GM12878 (cell line): ENCODE measurements around the gene ARID3B. TPM values are rescaled to one million over a fixed set of nuclear protein-coding genes. Genes with fewer than 3 reads are reported as not detected.

ENCODE experiments used
- ATAC-seq: fragments of 200-7000 bp; cut with Tn5 transposase; 3 replicates; pipeline ENCODE4 v1.9.1; 2020; ENCODE audit warnings: mild to moderate bottlenecking, moderate library complexity
- BruUV-seq: library from RNA; stranded (reverse); fragments of 400-500 nt; replicated peaks from 2 replicates; lab custom pipeline; 2021; lab: Mats Ljungman, UMichigan
- CTCF ChIA-PET: fragments of 300-600 bp; sonication (Branson Sonifier 250); formaldehyde crosslinking; extraction: SDS; loops from one replicate; lab custom pipeline; 2021; ENCODE audit warnings: inconsistent platforms; lab: Yijun Ruan, JAX
- POLR2A ChIA-PET: fragments of 350-600 bp; formaldehyde crosslinking; extraction: SDS; loops from one replicate; lab custom pipeline; 2021; ENCODE audit warnings: inconsistent platforms; lab: Charles Lee
- RAD21 ChIA-PET: fragments of 300-600 bp; sonication (Branson Sonifier 250); formaldehyde crosslinking; loops from one replicate; lab custom pipeline; 2023; ENCODE audit warnings: antibody characterized with exemption; ENCODE audit not compliant: unreplicated experiment; lab: Charles Lee
- SMC1A ChIA-PET: fragments of 300-600 bp; sonication (Branson Sonifier 250); formaldehyde crosslinking; loops from one replicate; lab custom pipeline; 2023; ENCODE audit not compliant: unreplicated experiment, uncharacterized antibody; lab: Charles Lee
- DNase-seq: peaks from one replicate; pipeline ENCODE4 v3.0.0-alpha.2; 2011; ENCODE audit warnings: low read depth, low spot score
- FAIRE-seq: peaks from 3 replicates; lab custom pipeline; 2011; peaks lifted over from hg19 to GRCh38; lab: Jason Lieb, UNC
- H2AFZ ChIP-seq: 2 replicates; pipeline ENCODE4 v1.6.0; 2011; ENCODE audit warnings: low read depth, low read length, control low read depth; ENCODE audit not compliant: control insufficient read depth
- H3K27ac ChIP-seq: 2 replicates; pipeline ENCODE4 v1.5.1; 2011; ENCODE audit warnings: control low read depth; ENCODE audit not compliant: control insufficient read depth, insufficient read depth
- H3K27me3 ChIP-seq, 2 experiments: replicated peaks in 1 of 2; 2 replicates each; pipeline versions ENCODE4 v1.6.0 to v1.6.1; 2011; ENCODE audit warnings: low read length in 1 of 2; ENCODE audit not compliant: control insufficient read depth in 2 of 2, insufficient read depth in 2 of 2
- H3K36me3 ChIP-seq, 2 experiments: 2 replicates each; pipeline ENCODE4 v1.5.1; 2011; ENCODE audit warnings: low read length in 1 of 2; ENCODE audit not compliant: control insufficient read depth in 2 of 2, insufficient read depth in 2 of 2
- H3K4me1 ChIP-seq: 2 replicates; pipeline ENCODE4 v1.6.1; 2011; ENCODE audit warnings: mild to moderate bottlenecking, low read length, moderate library complexity, mixed read lengths; ENCODE audit not compliant: control insufficient read depth, insufficient read depth
- H3K4me2 ChIP-seq: 2 replicates; pipeline ENCODE4 v1.6.0; 2011; ENCODE audit warnings: control low read depth; ENCODE audit not compliant: control insufficient read depth, insufficient read depth
- H3K4me3 ChIP-seq: fragments of 200-600 bp; sonication (generic); 2 replicates; pipeline ENCODE4 v1.5.1; 2016
- H3K79me2 ChIP-seq: 2 replicates; pipeline ENCODE4 v1.6.0; 2011; ENCODE audit warnings: low read length; ENCODE audit not compliant: control insufficient read depth, insufficient read depth
- H3K9ac ChIP-seq: 2 replicates; pipeline ENCODE4 v1.8.0; 2011; ENCODE audit warnings: low read length, control low read depth, mixed read lengths; ENCODE audit not compliant: control insufficient read depth, insufficient read depth
- H3K9me3 ChIP-seq: replicated peaks from 3 replicates; pipeline ENCODE4 v1.5.1; 2011; ENCODE audit warnings: mild to moderate bottlenecking, low read length; ENCODE audit not compliant: control insufficient read depth, insufficient read depth
- H4K20me1 ChIP-seq: 2 replicates; pipeline ENCODE4 v1.6.0; 2011; ENCODE audit not compliant: control insufficient read depth, insufficient read depth
- ASH2L ChIP-seq: fragments of 300-600, 200-600 bp; sonication (generic); IDR thresholded peaks from 2 replicates; pipeline ENCODE4 v1.6.1; 2017; ENCODE audit warnings: low read depth, mild to moderate bottlenecking, borderline replicate concordance
- CREB1 ChIP-seq: IDR thresholded peaks from 2 replicates; pipeline ENCODE4 v1.6.1; 2012; ENCODE audit warnings: low read depth, mild to moderate bottlenecking, inconsistent platforms
- ETV6 ChIP-seq, 2 experiments: fragments of 450-650 bp in 1 of 2; IDR thresholded peaks in 1 of 2; conservative IDR thresholded peaks in 1 of 2; 2 replicates each; pipeline ENCODE4 v1.6.1; 2014; ENCODE audit warnings: antibody characterized with exemption in 1 of 2, borderline replicate concordance in 1 of 2, low read depth in 1 of 2, mild to moderate bottlenecking in 1 of 2, moderate library complexity in 1 of 2
- HDGF ChIP-seq: fragments of 450-650 bp; IDR thresholded peaks from 2 replicates; pipeline ENCODE4 v1.6.1; 2016; ENCODE audit warnings: antibody characterized with exemption
- KLF5 ChIP-seq: fragments of 450-650 bp; IDR thresholded peaks from 2 replicates; pipeline ENCODE4 v1.6.1; 2014; ENCODE audit warnings: mild to moderate bottlenecking; ENCODE audit not compliant: partially characterized antibody
- MEF2B ChIP-seq: fragments of 450-650 bp; IDR thresholded peaks from 2 replicates; pipeline ENCODE4 v1.6.1; 2018; ENCODE audit warnings: mild to moderate bottlenecking, moderate library complexity; ENCODE audit not compliant: partially characterized antibody, poor library complexity, severe bottlenecking
- PML ChIP-seq: IDR thresholded peaks from 2 replicates; pipeline ENCODE4 v1.6.1; 2012; ENCODE audit warnings: low read length, inconsistent platforms
- SIN3A ChIP-seq: IDR thresholded peaks from 2 replicates; pipeline ENCODE4 v1.6.1; 2012; ENCODE audit warnings: low read depth, low read length, improper control_type of control experiment
- SMARCA5 ChIP-seq: fragments of 450-650 bp; IDR thresholded peaks from 2 replicates; pipeline ENCODE4 v1.6.1; 2017; ENCODE audit warnings: mild to moderate bottlenecking
- ZBED1 ChIP-seq: IDR thresholded peaks from 2 replicates; pipeline ENCODE4 v1.6.1; 2016; ENCODE audit warnings: borderline replicate concordance
- ZNF217 ChIP-seq: fragments of 450-650 bp; IDR thresholded peaks from 2 replicates; pipeline ENCODE4 v1.6.1; 2017; ENCODE audit warnings: antibody characterized with exemption, mild to moderate bottlenecking
- ZNF24 ChIP-seq: fragments of 450-650 bp; IDR thresholded peaks from 2 replicates; pipeline ENCODE4 v1.6.1; 2017; ENCODE audit warnings: antibody characterized with exemption, mild to moderate bottlenecking
- WGBS: methylation state at CpG from one replicate; pipeline ENCODE4 v1.1.6; 2016; ENCODE audit warnings: low lambda C conversion rate; ENCODE audit not compliant: insufficient replicate concordance, insufficient coverage; ENCODE audit errors: missing lambda C conversion rate; 5-methylcytosine and 5-hydroxymethylcytosine counted together
- in situ Hi-C: fragments of 300-500 bp; cut with MboI; formaldehyde crosslinking; loops from 9 replicates; pipeline ENCODE4 v1.14.3; 2018; ENCODE audit warnings: mixed read lengths
- intact Hi-C: fragments of 100-400 bp; cut with micrococcal nuclease; formaldehyde crosslinking; loops from one replicate; pipeline ENCODE4 v1.14.2; 2022; ENCODE audit not compliant: unreplicated experiment
- polyA plus RNA-seq, 11 experiments: library from polyadenylated mRNA; depleted of rRNA in 4 of 11; unstranded in 6 of 11; stranded (reverse) in 5 of 11; fragments of >200 nt; fragmentation: Nextera tagmentation in 4 of 11; fragmentation: Illumina TruSeq in 1 of 11; extraction: Ambion mirVana in 4 of 11; extraction: Trizol in 1 of 11; gene quantifications; 1 replicate in 1 of 11; 2 replicates in 10 of 11; pipeline versions ENCODE4 v1.2.1 to v1.2.3, GENCODE V29; 2011 to 2016; ENCODE audit warnings: inconsistent platforms in 2 of 11, missing spikeins in 2 of 11, low read depth in 1 of 11
- total RNA-seq, 4 experiments: library from RNA; depleted of rRNA in 3 of 4; stranded (reverse); fragments of >200 nt in 3 of 4; fragmentation: Illumina TruSeq in 1 of 4; extraction: Trizol in 1 of 4; gene quantifications; 2 replicates each; pipeline versions ENCODE4 v1.2.1 to v1.2.3, GENCODE V29; 2013 to 2021
- TF ChIP-seq, protein P1 (sequence below): IDR thresholded peaks from 2 replicates; pipeline ENCODE4 v1.6.1; 2011; ENCODE audit warnings: borderline replicate concordance, low read depth, mild to moderate bottlenecking, moderate library complexity, mixed read lengths, low read length; ENCODE audit not compliant: insufficient read depth; ENCODE audit errors: extremely low read length
- TF ChIP-seq, protein P2 (sequence below): fragments of 450-650 bp; conservative IDR thresholded peaks from 2 replicates; pipeline ENCODE4 v1.6.1; 2017; ENCODE audit warnings: mild to moderate bottlenecking, moderate library complexity
- TF ChIP-seq, protein P3 (sequence below): fragments of 450-650 bp; IDR thresholded peaks from 2 replicates; pipeline ENCODE4 v1.6.1; 2016; ENCODE audit warnings: mild to moderate bottlenecking, moderate library complexity, borderline replicate concordance
- TF ChIP-seq, protein P4 (sequence below): IDR thresholded peaks from 2 replicates; pipeline ENCODE4 v1.6.1; 2012; ENCODE audit warnings: low read length, inconsistent platforms

Gene ARID3B
- total and polyA plus RNA-seq, 10 of the 15 experiments (the other 5 are each of a cell fraction or from before 2014, with no cell fraction given): 1.1 to 33.4 (median 24.0) TPM

DNA sequence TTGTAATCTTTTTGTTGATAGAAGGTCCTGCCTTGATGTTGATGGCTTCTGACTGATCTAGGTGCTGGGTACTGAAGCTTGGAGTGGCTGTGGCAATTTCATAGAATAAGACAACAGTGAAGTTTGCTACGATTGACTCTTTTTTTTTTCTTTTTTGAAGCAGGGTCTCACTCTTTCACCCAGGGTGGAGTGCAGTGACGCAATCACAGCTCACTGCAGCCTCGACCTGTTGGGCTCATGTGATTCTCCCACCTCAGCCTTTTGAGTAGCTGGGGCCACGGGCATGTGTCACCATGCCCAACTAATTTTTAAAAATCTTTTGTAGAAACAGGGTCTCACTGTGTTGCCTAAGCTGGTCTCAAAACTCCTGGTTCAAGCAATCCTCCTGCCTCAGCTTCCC is 14.2 kb downstream of the ARID3B start:
- no peak overlapping the region for H3K9ac ChIP-seq
- peaks cover 81% of the 10 kb centered on the region for H3K79me2 ChIP-seq
- in situ Hi-C loops: no loop called here
- intact Hi-C loops: no loop called here
- DNase-seq (no peak), FAIRE-seq (no peak), ATAC-seq (no peak)
- H3K36me3 ChIP-seq: peaks cover 9 to 25% of the 10 kb centered on the region in 2 experiments
- H3K4me2 ChIP-seq: no peak overlapping the region
- no peak overlapping the region for H3K4me3 ChIP-seq
- no peaks in the 10 kb centered on the region for H3K9me3 ChIP-seq
- no TSS peak for BruUV-seq
- TF ChIP-seq ZNF24 (no peak), SMARCA5 (no peak), ETV6 (conservative IDR thresholded peaks at IDR 0.05 in 1 of 2, IDR thresholded peaks at IDR 0.05 in 1 of 2; ENCODE audit: borderline replicate concordance in 1 of 2, low read depth in 1 of 2) (no peak), SIN3A (no peak), HDGF (no peak), PML (no peak), CREB1 (no peak), MEF2B (no peak), ZNF217 (no peak), ZBED1 (no peak), KLF5 (no peak), ASH2L (no peak)
- TF ChIP-seq, protein P1, sequence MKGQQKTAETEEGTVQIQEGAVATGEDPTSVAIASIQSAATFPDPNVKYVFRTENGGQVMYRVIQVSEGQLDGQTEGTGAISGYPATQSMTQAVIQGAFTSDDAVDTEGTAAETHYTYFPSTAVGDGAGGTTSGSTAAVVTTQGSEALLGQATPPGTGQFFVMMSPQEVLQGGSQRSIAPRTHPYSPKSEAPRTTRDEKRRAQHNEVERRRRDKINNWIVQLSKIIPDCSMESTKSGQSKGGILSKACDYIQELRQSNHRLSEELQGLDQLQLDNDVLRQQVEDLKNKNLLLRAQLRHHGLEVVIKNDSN: no peak
- TF ChIP-seq, protein P2, sequence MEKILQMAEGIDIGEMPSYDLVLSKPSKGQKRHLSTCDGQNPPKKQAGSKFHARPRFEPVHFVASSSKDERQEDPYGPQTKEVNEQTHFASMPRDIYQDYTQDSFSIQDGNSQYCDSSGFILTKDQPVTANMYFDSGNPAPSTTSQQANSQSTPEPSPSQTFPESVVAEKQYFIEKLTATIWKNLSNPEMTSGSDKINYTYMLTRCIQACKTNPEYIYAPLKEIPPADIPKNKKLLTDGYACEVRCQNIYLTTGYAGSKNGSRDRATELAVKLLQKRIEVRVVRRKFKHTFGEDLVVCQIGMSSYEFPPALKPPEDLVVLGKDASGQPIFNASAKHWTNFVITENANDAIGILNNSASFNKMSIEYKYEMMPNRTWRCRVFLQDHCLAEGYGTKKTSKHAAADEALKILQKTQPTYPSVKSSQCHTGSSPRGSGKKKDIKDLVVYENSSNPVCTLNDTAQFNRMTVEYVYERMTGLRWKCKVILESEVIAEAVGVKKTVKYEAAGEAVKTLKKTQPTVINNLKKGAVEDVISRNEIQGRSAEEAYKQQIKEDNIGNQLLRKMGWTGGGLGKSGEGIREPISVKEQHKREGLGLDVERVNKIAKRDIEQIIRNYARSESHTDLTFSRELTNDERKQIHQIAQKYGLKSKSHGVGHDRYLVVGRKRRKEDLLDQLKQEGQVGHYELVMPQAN: no peak
- TF ChIP-seq, protein P3, sequence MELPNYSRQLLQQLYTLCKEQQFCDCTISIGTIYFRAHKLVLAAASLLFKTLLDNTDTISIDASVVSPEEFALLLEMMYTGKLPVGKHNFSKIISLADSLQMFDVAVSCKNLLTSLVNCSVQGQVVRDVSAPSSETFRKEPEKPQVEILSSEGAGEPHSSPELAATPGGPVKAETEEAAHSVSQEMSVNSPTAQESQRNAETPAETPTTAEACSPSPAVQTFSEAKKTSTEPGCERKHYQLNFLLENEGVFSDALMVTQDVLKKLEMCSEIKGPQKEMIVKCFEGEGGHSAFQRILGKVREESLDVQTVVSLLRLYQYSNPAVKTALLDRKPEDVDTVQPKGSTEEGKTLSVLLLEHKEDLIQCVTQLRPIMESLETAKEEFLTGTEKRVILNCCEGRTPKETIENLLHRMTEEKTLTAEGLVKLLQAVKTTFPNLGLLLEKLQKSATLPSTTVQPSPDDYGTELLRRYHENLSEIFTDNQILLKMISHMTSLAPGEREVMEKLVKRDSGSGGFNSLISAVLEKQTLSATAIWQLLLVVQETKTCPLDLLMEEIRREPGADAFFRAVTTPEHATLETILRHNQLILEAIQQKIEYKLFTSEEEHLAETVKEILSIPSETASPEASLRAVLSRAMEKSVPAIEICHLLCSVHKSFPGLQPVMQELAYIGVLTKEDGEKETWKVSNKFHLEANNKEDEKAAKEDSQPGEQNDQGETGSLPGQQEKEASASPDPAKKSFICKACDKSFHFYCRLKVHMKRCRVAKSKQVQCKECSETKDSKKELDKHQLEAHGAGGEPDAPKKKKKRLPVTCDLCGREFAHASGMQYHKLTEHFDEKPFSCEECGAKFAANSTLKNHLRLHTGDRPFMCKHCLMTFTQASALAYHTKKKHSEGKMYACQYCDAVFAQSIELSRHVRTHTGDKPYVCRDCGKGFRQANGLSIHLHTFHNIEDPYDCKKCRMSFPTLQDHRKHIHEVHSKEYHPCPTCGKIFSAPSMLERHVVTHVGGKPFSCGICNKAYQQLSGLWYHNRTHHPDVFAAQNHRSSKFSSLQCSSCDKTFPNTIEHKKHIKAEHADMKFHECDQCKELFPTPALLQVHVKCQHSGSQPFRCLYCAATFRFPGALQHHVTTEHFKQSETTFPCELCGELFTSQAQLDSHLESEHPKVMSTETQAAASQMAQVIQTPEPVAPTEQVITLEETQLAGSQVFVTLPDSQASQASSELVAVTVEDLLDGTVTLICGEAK: no peak
- TF ChIP-seq, protein P4, sequence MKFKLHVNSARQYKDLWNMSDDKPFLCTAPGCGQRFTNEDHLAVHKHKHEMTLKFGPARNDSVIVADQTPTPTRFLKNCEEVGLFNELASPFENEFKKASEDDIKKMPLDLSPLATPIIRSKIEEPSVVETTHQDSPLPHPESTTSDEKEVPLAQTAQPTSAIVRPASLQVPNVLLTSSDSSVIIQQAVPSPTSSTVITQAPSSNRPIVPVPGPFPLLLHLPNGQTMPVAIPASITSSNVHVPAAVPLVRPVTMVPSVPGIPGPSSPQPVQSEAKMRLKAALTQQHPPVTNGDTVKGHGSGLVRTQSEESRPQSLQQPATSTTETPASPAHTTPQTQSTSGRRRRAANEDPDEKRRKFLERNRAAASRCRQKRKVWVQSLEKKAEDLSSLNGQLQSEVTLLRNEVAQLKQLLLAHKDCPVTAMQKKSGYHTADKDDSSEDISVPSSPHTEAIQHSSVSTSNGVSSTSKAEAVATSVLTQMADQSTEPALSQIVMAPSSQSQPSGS: no peak
- no peak overlapping the region for H2AFZ ChIP-seq
- H3K27ac ChIP-seq: no peak overlapping the region
- 83% methylated on average over 4 of the region's 4 CpGs for WGBS
- H3K27me3 ChIP-seq: no peaks in the 10 kb centered on the region
- H4K20me1 ChIP-seq: no peaks in the 10 kb centered on the region; the same call in 1 of the 2 replicates
- SMC1A ChIA-PET: interaction anchor here (0.6 kb wide), 1 partner anchor 35 kb away, joined by 3 read pairs; no protein-coding TSS in a partner anchor
- RAD21 ChIA-PET: no interaction called here
- H3K4me1 ChIP-seq: peaks cover 12% of the 10 kb centered on the region; the same call in 1 of the 2 replicates
- POLR2A ChIA-PET: interaction anchor here (0.6 kb wide), 1 partner anchor 46 kb away, joined by 5 read pairs; no protein-coding TSS in a partner anchor
- CTCF ChIA-PET: interaction anchor here (0.9 to 1.2 kb wide), 3 partner anchors 16 to 180 kb away, joined by 3 to 4 read pairs (median 3); partner anchors contain the start of gene CLK3
